Subcutaneous preadipocyte (primary cell): Measurements from ENCODE around the gene CCT6A. TPM values are rescaled to one million over a fixed set of nuclear protein-coding genes. Genes with fewer than 3 reads are reported as not detected.

Experiments used
- small RNA-seq: library from RNA; depleted of rRNA; stranded (forward); fragments of <200 nt; gene quantifications from one replicate; pipeline ENCODE3, GENCODE V24; 2012
- total RNA-seq: library from RNA; depleted of rRNA; stranded (reverse); fragments of >200 nt; gene quantifications from 2 replicates; pipeline ENCODE4 v1.2.3, GENCODE V29; 2012

CCT6A gene, protein sequence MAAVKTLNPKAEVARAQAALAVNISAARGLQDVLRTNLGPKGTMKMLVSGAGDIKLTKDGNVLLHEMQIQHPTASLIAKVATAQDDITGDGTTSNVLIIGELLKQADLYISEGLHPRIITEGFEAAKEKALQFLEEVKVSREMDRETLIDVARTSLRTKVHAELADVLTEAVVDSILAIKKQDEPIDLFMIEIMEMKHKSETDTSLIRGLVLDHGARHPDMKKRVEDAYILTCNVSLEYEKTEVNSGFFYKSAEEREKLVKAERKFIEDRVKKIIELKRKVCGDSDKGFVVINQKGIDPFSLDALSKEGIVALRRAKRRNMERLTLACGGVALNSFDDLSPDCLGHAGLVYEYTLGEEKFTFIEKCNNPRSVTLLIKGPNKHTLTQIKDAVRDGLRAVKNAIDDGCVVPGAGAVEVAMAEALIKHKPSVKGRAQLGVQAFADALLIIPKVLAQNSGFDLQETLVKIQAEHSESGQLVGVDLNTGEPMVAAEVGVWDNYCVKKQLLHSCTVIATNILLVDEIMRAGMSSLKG
- 202 and 249 TPM in 2 replicates for total RNA-seq

DNA sequence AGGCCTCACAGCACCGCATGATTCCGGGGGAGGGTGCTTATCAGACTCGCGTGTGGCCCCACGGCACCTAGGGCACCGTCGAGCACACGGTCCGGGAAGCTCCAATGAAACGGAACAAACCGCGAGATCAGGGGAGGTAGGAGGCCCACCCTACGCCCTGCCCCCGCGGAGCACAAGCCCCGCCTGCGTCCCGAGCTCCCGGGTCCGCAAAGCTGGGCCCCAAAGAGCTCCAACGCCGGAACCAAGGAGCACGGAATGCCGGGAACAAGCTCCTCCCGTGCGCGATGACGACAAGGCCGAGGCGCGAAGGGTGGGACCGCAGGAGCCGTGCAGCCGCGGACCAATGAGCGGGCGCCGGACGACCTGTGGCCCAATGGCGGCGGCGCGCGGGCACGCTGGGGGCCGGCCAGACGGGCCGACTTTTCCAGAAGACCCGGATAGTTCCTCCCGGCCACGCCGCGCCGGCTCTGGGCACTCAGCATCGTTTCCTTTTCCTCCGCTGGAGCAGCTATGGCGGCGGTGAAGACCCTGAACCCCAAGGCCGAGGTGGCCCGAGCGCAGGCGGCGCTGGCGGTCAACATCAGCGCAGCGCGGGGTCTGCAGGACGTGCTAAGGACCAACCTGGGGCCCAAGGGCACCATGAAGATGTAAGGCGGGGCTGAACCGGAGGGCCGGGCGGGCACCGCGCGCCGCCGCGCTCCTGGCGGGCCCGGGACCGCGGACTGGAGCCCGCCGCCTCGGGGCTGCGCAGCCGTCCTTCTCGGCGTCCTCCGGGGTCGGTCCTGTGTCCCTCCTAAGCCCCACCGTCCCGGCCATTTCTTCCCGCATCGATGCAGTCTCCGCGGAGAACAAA, at the start of gene CCT6A, which contains the start of gene PSPH:
Gene CCT6A (plus strand): TSS at position 427 of the 853 bp plus-strand sequence. CDS start 84 bp downstream, at position 511.
Gene PSPH (minus strand): TSS at position 106 of the 853 bp plus-strand sequence. CDS start 30,232 bp downstream, outside the sequence.

DNA sequence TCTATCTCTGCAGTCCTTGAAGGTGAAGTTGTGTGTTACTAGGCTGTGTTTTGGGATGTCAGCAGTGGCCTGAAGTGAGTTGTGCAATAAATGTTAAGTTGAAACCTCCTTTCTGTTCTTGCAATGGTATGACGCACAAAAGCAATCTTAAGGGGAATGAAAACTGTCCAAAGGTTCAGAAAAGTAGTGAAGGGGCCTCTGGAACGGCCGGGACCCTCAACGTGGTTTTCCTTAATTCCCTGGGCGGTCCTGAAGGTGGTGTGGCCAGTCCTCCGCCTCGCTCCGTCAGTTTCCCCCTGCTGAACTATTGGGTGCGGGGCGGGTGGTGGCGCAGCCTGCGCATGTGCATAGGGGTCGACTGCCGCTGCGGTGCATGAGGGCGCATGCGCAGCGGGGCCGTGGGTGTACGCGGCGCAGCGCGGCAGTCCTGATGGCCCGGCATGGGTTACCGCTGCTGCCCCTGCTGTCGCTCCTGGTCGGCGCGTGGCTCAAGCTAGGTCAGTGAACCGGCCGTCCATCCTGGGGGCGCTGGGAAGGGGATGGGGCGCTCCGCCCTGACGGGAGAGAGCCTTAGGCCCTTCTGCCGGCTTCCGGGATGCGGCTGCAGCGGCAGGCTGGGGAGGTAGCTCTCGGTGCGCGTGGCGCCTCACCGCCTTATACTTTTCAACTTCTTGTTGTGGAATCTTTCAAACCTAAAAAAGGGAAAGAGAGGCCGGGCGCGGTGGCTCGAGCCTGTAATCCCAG, 12.5 kb downstream of the CCT6A start, which contains the start of gene SUMF2:
Gene SUMF2 (plus strand): TSS at position 405 of the 744 bp plus-strand sequence. CDS start 26 bp downstream, at position 431.

DNA sequence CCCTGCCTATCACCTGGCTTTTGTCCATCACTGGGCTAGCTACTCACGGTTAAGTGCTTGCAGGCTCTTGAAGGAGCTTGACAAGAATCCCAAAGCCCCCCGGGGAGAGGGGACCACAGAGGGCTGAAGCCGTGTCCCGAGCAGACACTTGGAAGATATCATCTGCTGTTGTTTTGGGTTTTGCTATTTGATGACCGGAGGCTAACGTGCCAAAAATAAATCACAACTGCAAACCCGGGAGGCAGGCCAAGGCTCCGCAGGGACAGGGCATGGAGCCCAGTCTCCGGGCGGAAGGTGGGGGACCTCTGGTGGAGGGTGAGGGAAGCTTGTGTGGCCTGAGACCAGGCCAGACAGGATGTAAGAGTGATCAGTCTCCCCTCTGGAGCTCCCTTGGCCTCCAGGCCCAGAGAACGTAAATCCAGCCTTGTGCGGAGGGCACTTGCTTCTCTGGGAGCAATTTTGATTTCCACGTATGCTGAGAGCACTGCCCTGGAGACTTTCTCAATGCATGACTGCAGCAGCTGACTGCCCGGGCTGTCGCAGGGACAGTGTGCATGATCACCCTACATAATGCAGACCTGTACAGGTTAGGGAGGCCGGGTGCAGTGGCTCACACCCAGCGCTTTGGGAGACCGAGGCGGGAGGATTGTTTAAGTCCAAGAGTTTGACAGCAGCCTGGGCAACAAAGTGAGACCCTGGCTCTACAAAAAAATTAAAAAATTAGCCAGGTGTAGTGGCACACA, 41.4 kb downstream of the CCT6A start, which contains the start of gene PHKG1:
Gene PHKG1 (minus strand): TSS at position 164 of the 743 bp plus-strand sequence. CDS start 4,011 bp downstream, outside the sequence.

DNA sequence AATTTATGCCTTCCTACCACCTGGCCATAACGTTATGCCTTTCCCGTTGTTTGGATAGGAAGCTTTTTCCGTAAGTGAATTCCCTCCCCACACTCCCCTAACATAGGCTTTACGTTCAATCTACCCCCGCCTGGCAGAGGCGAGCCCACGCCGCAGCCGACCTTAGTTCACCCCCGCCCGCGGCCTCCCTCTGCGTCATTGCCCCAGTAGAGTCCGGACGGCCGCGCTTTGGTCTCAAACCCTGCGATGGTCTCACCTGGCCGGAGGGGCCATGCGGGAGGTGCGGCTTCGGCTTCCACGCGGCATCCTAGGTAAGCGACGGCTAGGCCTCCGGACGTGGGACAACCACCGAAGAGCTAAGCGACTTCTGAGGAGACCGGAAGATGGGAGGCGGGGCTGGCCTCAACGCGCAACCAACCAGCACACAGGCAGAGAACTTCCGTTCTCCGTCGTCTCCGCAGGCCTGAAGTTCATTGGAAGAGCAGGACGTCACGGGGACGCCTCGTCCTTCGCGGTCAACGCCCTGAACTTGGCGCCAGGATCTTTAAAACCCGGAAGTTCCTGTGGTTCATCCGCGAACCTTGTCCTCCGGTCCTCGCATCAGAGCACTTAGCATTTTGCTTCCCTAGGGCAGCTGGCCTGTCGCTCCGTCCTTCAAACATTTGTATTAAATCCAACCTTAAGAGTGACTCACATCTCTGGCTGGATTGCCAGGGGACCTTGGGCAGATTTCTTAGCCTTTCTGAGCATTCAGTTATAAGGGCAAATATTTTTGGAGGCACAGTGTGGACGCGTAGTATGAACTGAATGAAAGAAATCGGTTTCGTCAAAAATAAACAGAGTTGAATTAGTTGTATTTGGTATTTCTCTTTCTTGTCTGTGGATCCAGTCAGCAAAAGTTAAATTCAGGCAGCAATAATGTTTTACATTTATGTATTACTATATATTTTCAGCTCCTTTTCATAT, 54.8 kb downstream of the CCT6A start, which contains the start of gene CHCHD2:
Gene CHCHD2 (minus strand): TSS at position 369 of the 966 bp plus-strand sequence. CDS start 63 bp downstream, at position 306.

Small RNA genes within 50 kb of the gene (small RNA-seq; reads per million reads assigned to genes)
- gene SNORA15 (0.41 reads per million, percentile 21 among the genes with 10 or more reads in this experiment), gene SNORA22B (0.79 reads per million, percentile 49 among the genes with 10 or more reads in this experiment)

Other genes starting within 250 kb of the CCT6A start
- not detected in 2 replicates for gene SEPTIN14, start 189.0 kb upstream of the CCT6A start, total RNA-seq
- 0.73 and 1.6 TPM in 2 replicates for gene ZNF713, start 164.3 kb upstream of the CCT6A start, total RNA-seq
- gene MRPS17, start 99.9 kb upstream of the CCT6A start, total RNA-seq = 12.9 and 15.2 TPM in 2 replicates
- gene NIPSNAP2, start 87.2 kb upstream of the CCT6A start, total RNA-seq = 38.7 and 47.4 TPM in 2 replicates
- gene PSPH, start 321 bp upstream of the CCT6A start, total RNA-seq = 44.5 and 53.2 TPM in 2 replicates
- gene SUMF2, start 12.5 kb downstream of the CCT6A start, total RNA-seq = 153 and 177 TPM in 2 replicates
- 1.2 and 1.8 TPM in 2 replicates for gene PHKG1, start 41.2 kb downstream of the CCT6A start, total RNA-seq
- 241 and 324 TPM in 2 replicates for gene CHCHD2, start 54.7 kb downstream of the CCT6A start, total RNA-seq
- gene NUPR2, start 64.7 kb downstream of the CCT6A start, total RNA-seq = not detected in 2 replicates